Measurements from ENCODE around the gene TSR3. TPM values are rescaled to one million over a fixed set of nuclear protein-coding genes. Genes with fewer than 3 reads are reported as not detected.

TSR3 gene
- total RNA-seq, 4 donors from 2014 or later = 48.2 to 62.3 (median 53.6) TPM

DNA sequence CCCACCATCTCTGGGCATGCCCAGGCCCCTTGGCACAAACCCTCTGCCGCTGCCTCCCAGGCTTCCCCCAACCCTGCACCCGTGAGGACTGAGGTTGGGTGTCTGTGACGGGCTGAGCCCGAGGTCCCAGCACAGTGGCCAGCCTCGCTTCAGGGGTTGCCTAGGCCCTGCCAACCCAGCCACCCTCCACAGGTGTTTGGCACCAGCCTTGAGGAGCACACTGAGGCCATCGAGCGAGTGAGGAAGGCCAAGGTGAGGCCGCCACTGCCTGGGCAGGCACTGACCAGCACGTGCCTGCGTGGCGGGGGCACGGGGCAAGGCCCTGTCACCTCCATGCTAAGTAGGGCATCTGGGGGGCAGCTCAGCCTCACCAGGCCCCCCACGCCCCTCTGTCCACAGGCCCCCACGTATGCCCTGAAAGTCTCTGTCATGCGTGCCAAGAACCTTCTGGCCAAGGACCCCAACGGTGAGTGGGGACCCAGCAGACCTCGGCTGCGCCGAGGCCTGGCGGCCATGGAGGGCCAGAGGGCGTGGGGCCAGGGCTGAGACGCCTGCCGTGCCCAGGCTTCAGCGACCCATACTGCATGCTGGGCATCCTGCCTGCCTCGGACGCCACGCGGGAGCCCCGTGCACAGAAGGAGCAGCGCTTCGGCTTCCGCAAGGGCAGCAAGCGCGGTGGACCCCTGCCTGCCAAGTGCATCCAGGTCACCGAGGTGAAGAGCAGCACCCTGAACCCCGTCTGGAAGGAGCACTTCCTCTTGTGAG lies 10.8 kb downstream of the TSR3 start:
- DNase-seq = no peak
- H3K36me3 ChIP-seq = no peaks in the 10 kb centered on the region
- H3K27ac ChIP-seq = peak overlapping the region in 1 of 4 donors; percentile 78
- H3K4me3 ChIP-seq = no peak overlapping the region
- no peaks in the 10 kb centered on the region for H3K27me3 ChIP-seq
- TF ChIP-seq POLR2A (IDR thresholded peaks at IDR 0.05) (no peak), CTCF (IDR thresholded peaks at IDR 0.05) (no peak)
- peaks cover 3 to 36% (median 13%) of the 10 kb centered on the region in 4 donors for H3K4me1 ChIP-seq
- no peaks in the 10 kb centered on the region for H3K9me3 ChIP-seq

GRCh38 chr16:1338855-1339675 lies 12.6 kb downstream of the TSR3 start:
- Histone ChIP-seq H3K9me3 (no peaks in the 10 kb centered on the region), H3K36me3 (no peaks in the 10 kb centered on the region), H3K4me3 (no peak overlapping the region), H3K4me1 (peaks cover 3 to 52% (median 18%) of the 10 kb centered on the region in 4 donors), H3K27me3 (peaks cover 0 to 7% of the 10 kb centered on the region in 2 donors), H3K27ac (peak overlapping the region in 1 of 4 donors; percentile 42)
- peak in 1 of 3 donors; percentile 67 for DNase-seq
- TF ChIP-seq CTCF (IDR thresholded peaks at IDR 0.05) (no peak), POLR2A (IDR thresholded peaks at IDR 0.05) (no peak)

DNA sequence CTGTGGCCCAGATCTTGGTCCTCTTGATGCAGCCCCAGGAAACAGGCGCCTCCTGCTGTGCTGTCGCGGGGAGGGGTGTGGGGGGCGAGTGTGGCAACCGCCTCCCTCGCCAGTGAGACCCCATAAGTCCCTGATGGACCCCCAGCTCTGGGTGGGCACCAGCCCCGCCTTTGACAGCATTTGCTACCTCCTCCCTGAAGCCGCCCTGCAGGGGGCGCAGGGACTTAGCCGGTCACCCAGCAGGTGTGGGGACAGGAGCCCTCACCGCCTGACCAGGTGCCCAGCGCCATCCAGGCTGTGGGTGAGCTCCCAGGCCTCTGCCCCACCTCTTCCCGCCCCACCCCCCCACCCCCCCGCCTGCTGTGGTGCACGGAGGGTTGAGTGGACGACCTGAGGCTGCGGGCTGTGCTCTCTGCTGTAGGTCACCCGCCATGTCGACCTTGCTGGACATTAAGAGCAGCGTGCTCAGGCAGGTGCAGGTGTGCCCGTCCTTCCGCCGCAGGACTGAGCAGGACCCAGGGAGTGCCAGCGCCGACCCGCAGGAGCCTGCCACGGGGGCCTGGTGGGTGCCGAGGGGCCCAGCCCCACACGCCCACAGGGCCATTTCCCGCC lies 13.5 kb downstream of the TSR3 start:
- peak in 2 of 3 donors; percentile 68 to 80 for DNase-seq
- Histone ChIP-seq H3K4me3 (no peak overlapping the region), H3K4me1 (peaks cover 3 to 52% (median 19%) of the 10 kb centered on the region in 4 donors), H3K9me3 (no peaks in the 10 kb centered on the region), H3K27ac (peak overlapping the region in 1 of 4 donors; percentile 42), H3K27me3 (peaks cover 0 to 15% of the 10 kb centered on the region in 2 donors), H3K36me3 (no peaks in the 10 kb centered on the region)
- TF ChIP-seq CTCF (IDR thresholded peaks at IDR 0.05) (peak in 5 of 6 experiments; percentile 18 to 53 (median 45)), POLR2A (IDR thresholded peaks at IDR 0.05) (no peak)

GRCh38 chr16:1337486-1337885 lies 14.2 kb downstream of the TSR3 start:
- H3K4me3 ChIP-seq = no peak overlapping the region
- peaks cover 2 to 57% (median 23%) of the 10 kb centered on the region in 4 donors for H3K4me1 ChIP-seq
- DNase-seq = no peak
- no peak for TF ChIP-seq POLR2A (IDR thresholded peaks at IDR 0.05)
- TF ChIP-seq CTCF (IDR thresholded peaks at IDR 0.05) = no peak
- H3K27ac ChIP-seq = no peak overlapping the region
- H3K36me3 ChIP-seq = no peaks in the 10 kb centered on the region
- no peaks in the 10 kb centered on the region for H3K9me3 ChIP-seq
- peaks cover 0 to 21% of the 10 kb centered on the region in 2 donors for H3K27me3 ChIP-seq

GRCh38 chr16:1336619-1337018 lies 15.1 kb downstream of the TSR3 start:
- no peaks in the 10 kb centered on the region for H3K9me3 ChIP-seq
- H3K27me3 ChIP-seq = peaks cover 0 to 21% of the 10 kb centered on the region in 2 donors
- DNase-seq = no peak
- no peak overlapping the region for H3K27ac ChIP-seq
- H3K4me1 ChIP-seq = peaks cover 0 to 56% (median 22%) of the 10 kb centered on the region in 4 donors
- TF ChIP-seq CTCF (IDR thresholded peaks at IDR 0.05) (no peak), POLR2A (IDR thresholded peaks at IDR 0.05) (no peak)
- no peak overlapping the region for H3K4me3 ChIP-seq
- no peaks in the 10 kb centered on the region for H3K36me3 ChIP-seq
